Fibroblast of skin of left biceps (primary cell): ENCODE results near the gene NPAS2.
A peak's percentile ranks its signal among the peaks of the same experiment; 100 is the strongest.

Experiments
- DNase-seq, 2 experiments: peaks; one replicate each; pipeline ENCODE4 v3.0.0-alpha.2; 2013; ENCODE audit warnings: low read depth in 2 of 2

The NPAS2 gene, protein sequence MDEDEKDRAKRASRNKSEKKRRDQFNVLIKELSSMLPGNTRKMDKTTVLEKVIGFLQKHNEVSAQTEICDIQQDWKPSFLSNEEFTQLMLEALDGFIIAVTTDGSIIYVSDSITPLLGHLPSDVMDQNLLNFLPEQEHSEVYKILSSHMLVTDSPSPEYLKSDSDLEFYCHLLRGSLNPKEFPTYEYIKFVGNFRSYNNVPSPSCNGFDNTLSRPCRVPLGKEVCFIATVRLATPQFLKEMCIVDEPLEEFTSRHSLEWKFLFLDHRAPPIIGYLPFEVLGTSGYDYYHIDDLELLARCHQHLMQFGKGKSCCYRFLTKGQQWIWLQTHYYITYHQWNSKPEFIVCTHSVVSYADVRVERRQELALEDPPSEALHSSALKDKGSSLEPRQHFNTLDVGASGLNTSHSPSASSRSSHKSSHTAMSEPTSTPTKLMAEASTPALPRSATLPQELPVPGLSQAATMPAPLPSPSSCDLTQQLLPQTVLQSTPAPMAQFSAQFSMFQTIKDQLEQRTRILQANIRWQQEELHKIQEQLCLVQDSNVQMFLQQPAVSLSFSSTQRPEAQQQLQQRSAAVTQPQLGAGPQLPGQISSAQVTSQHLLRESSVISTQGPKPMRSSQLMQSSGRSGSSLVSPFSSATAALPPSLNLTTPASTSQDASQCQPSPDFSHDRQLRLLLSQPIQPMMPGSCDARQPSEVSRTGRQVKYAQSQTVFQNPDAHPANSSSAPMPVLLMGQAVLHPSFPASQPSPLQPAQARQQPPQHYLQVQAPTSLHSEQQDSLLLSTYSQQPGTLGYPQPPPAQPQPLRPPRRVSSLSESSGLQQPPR

DNA sequence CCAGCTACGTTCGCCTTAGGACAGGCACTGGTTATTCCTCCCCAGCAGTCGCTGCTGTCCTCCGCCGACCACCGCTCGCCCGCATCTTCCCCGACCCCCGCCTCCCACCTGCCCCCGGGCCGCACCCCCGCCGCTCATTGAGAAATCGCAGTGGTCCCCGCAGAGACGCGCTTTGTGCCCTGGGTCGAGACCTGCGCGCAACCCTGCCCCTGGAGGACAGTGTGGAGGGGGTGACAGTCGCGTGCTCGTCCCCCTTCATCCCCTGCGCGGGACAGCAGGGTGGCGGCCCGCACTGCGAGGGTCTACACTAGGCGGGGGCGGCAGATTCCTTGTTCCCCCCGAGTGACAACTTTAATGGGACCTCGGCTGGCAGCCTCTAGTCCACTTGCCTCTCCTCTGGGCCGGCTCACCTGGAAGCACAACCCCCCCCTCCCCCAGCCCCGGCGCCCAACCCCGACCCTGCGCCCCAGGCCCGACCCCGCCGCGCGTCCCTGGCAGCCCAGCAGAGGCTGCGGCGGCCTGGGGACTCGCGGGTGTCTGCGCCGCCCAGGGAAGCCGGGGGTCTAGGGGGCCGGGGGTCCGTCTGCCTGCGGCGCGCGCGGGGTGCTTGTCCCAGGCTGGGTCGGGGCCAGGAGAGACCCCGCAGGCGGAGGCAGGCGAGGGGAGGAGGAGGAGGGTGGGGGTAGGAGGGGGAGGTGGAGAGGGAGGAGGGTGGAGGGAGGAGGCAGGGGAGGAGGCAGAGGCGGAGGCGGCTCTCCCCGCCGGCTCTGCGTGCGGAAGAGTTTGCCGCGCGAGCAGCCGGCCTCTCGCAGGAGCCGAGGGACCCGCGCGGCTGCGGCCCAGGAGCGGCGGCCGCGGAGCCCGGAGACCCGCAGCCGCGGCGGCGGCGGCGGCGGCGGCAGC lies at the start of gene NPAS2:
NPAS2 (plus strand) TSS at position 770 of the 903 bp plus-strand sequence. CDS start 84,616 bp downstream, outside the sequence.
- peak in 1 of 2 experiments; percentile 19 for DNase-seq

DNA sequence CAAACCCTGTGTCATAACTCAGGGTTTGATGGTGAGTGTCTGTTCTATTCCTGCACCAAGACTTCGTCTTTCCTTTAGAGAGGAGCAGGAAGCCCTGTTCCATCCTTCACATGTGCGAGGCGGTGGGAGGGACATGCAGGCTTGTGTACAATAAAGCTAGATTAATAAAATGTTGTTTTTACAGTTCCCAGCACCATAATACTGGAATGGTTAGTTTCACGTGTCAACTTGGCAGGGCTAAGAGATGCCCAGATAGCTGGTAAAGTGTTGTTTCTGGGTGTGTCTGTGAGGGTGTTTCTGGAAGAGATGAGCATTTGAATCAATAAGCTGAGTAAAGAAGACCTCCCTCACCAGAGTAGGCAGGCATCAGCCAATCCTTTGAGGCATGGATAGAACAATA lies 48.8 kb upstream of the NPAS2 start:
- no peak for DNase-seq

DNA sequence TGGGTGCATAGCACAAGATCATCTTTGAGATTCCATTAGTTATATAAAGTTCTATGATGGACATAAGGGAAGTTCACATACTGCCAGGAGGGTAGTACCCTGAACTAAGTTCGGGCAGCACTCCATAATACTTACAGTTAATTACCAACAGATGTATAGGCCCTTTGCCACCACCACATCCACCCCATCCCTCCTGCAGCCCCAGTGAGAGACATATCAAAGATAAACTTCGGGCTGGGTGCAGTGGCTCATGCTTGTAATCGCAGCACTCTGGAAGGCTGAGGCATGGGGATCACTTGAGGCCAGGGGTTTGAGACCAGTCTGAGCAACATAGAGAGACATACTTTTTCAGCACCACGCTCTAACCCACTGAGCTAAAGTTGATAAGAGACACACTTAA lies 46.4 kb upstream of the NPAS2 start:
- no peak for DNase-seq

DNA sequence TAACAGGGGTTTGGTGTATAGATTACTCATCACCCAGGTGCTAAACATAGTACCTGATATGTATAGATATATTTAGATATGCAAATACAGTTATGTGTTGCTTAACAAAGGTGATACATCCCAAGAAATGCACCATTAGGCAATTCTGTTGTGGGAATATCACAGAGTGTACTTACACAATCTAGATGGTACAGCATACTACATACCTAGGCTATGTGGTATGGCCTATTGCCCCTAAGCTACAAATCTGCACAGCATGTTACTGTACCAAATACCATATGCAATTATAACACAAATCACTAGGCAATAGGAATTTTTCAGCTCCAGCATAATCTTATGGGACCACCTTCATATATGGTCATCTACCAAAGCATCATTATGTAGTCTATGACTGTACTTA lies 43.5 kb upstream of the NPAS2 start:
- no peak for DNase-seq

DNA sequence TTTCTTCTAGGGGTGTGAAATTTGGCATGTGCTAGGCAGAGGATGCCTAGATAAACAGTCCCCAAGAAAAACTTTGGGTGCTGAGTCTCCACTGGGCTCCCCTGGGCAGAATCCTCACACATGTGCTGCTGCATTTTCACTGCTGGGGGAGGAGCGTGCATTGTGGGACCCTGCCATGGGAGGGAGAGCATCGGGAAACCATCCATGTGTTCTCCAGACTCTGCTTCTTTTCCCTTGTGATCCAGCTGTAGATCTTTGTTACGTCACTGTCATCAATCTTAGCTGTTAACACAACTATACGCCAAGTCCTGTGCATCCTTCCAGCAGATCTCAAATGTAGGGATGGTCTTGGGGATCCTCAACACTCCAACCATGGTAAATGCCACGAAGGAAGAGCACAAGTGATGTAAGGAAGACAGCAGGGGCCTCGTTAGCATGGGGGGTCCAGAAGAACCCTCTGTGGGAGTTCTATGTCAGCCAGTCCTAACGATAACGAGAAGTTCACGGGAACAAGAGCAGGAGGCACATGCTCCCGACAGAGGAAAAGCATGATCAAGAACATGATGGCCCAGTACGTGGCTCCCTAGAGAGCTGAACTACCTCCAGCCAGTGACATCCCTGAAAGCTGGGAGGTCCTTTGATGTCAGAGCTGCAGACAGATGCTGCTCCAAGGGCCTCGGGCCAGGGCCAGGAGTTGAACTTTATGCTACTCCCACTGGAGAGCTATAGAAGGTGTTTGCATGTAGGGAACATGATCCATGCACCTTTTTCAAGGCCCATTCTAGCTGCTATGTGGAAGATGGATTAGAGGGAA lies 41.1 kb upstream of the NPAS2 start:
- DNase-seq, result peak; percentile 44 to 51

DNA sequence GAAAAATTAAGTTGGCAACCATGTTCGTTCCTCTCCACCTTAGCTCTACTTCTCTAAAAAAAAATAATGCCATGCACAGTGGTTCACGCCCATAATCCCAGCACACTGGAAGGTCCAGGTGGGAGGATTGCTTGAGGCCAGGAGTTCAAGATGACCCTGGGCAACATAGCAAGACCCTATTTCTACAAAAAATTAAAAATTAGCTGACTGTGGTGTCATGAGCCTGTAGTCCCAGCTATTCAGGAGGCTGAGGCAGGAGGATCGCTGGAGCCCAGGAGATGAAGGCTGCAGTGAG lies 40.1 kb upstream of the NPAS2 start:
- DNase-seq, result no peak

DNA sequence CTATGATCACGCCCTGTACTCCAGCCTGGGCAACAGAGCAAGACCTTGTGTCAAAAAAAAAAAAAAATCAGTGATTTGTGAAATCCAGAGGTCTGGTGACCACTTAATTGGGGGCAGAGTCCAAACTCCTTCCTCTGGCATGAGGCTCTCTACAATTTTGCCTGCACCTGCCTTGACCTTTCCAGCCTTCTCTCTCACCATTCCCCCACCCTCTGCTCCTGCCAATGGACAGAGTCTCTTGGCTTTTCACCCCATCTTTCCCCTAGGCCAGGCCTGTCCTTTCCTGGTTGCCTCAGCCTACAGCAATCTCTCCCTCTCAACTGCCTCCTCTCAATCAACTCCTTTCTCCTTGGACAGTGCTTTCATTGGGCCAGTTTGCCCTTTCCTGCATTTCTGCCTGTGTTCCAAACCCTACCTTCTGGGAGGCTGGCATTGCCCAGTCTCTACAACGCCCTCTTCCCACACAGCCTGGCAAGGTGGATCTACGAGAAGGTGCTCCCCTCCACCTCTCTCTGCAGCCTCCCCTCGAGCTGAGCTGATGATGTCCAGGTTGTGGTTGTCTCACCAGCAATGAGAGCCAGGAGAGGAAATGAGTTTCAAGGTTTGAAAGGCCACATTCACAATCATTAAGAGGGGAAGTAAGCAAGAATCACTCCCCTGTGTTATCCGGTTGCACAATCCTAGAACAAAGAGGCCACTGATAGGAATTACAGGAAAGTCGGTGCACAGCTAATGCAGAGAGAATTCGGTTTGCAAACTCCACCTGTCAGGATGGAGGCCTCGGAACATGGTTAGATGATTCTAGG lies 39.5 kb upstream of the NPAS2 start:
- no peak for DNase-seq

DNA sequence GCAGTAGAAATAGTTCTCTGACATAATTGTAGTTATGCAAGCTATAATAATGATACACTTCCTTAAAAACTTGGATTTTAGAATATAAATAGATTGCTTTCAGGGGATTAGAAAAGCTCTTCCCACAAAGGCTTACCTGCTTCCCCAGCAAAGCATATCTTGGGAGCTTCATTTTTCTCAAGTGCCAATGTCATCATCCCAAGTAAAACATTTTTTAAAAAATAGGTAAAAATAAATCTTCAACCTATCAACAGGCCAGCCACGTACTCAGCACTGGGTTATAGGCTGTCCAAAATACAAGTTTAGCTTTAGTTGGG lies 39.0 kb upstream of the NPAS2 start:
- no peak for DNase-seq

DNA sequence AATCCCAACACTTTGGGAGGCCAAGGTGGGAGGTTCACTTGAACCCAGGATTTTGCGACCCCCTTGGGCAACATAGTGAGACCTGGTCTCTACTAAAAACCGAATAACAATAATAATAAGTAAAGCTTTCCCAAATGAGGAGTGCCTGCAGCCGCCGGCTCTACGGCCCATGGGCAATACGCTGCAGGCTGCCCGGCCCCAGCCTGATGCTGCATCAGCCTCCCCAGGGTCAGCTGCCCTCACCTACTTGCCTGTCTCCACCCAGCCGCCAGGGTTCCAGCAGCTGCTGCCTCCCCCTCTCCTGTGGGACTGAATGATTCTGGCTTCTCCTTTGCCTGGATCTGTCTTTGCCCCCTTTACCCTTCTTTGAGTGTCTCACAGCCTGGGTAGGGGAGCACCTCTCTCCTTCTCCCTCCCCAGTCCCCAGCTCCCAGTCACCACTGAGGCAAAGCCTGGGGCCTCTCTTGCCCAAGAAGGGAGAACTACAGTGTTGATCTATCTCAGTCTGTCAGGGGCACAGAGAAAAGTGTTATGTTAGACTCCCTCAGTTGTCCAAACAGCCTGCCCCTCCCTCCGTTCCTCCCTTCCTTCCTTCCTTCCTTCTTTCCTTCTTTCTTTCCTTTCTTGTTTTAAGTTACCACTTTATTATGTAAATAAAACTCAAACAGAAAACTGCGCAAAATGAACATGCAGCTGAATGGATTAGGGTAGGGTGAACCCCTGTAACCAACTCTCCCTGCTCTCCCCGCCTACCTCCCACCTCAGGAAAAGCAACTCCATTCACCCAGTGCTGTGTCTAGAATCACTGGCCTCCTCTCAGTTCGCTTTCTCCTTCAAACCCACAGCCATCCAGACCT lies 38.2 kb upstream of the NPAS2 start:
- DNase-seq, result no peak

DNA sequence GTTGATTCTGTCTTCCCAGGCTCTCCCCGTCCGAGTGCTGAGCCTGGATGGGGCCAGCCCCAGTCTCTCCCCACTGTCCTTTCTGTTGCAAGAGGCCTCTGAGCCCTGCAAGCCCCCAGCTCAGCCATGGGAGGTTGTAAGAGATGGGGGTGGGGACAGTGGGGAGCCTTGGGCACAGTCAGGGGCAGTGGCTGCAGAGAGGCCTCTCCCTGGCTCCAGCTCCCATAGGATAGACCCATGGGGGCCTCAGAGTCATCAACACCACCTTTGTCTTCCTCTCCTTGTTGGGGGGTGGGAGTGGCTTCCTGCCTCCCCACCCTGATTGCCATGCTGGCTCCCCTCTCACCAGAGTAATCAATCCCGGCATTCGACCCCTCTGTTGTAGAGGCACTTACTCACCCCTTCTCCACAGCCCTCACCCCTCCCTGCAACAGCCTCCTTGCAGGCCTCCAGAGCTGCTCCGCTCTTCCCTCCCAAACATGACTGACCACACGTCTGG lies 37.5 kb upstream of the NPAS2 start:
- DNase-seq, result no peak

DNA sequence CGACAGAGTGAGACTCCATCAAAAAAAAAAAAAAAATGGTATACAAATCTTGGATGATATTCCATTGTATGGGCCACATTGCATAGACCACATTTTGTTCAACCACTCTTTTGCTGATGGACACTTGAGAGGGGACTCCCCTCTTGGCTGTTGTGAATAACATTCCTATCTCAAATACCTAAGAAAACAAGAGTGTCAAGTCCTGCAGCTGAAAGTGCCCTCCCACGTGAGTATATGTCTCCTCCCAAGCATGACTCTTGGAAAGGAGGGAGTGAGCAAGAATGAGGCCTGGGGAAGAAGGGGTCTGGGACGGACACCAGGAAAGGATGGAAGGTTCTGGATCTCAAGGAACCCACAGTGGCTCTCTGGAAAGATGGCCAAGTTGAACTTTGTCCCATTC lies 36.0 kb upstream of the NPAS2 start:
- no peak for DNase-seq

DNA sequence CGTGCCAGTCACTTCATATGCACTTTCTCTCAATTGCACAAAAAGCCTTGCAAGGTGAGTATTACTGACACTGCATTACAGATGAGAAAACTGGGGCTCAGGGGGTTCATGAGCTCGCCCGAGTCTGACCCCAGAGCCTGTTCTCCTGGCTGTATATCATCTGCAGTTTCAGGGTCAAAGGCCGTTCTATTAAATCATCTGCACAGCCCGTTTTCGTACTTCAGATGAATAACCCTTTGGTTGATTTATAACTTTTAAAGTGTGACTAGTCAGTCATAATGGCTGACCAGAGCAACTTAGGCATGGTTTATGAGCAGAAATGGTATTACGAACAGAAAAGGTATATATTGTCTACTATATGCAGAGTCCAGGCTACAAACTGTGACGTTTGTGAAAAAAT lies 35.3 kb upstream of the NPAS2 start:
- no peak for DNase-seq

DNA sequence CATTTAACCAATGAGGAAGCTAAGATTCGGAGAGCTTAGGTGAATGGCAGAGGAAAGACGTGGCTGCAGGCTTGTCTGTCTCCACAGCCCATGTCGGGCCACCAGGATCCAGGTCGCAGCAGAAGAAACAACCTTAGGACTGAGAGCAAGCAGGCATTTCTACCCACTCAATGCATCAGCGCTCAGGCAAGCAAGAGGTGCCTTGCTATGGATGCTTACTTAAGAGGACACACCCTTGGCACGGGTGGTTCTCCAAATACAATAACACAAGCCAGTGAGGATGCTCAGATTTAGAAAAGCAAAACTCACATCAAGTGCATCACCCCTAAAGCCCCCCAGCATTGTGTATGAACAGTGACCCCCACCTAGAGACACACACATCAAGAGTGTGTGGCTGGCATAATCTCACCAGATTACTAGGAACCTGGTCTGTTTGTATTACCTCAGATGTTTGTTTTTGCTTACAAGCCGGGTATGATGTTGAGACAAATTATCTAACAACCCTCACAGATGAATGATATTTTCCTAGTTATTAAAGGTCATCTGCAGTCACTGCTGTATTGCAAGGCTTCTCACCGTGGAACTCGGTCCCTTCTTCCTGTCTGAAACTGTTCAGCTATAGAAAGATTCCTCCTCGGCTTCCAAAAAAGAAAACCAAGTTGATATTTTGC lies 34.2 kb upstream of the NPAS2 start:
- DNase-seq, result no peak

DNA sequence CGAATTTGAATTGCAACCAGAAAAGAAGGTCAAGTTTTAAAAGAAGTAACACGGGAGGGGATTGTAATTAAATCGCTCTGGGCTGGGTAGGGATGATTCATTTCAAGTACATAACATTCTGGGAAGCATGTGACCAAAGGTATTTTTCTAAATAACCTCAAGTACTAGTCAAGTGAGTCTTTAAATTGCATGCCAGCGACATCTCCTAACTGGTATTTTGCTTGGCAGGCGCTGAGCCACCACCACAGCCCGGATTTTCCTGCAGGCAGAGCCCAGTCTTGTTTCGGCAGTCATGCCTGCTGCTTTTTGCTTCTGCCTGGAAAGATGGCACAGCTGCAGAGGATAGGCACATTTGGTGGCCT lies 33.7 kb upstream of the NPAS2 start:
- peak; percentile 43 to 45 for DNase-seq

DNA sequence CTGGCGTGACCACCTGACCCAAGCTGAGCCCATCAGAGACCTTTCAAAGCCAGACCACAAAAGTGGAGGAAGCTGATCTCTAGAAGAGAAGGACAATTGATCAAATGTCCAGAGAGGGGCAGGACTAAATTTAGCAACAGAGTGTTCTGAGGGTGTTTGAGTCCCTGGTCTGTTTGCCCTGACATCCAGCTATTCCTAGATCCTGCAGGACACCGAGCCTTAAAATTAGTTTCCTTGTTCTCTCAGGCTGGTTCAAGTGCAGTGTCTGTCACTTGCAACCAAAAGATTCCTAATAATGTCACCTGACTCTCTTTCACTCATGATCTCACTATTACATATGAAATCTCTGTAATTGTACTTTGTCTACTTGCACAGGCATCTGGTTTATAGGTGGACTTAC lies 33.0 kb upstream of the NPAS2 start:
- no peak for DNase-seq

DNA sequence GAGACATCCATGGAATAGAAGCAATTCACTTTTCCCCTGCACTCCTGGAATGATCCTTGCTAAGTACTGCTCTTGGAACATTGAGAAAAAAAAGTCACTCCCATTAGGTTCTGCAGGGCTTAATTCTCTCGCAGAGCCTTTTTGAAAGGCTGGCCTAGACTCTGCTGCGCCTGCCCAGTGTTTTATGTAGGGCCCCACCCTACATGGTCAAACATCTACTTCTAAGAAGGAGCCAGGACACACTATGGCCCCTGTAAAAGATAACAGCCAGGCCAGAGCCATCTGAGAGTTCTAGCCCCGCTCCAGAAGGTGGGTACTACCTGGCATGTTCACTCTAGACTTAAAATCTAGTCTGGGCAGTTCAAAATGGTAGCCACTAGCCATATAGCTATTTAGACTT lies 30.6 kb upstream of the NPAS2 start:
- no peak for DNase-seq

DNA sequence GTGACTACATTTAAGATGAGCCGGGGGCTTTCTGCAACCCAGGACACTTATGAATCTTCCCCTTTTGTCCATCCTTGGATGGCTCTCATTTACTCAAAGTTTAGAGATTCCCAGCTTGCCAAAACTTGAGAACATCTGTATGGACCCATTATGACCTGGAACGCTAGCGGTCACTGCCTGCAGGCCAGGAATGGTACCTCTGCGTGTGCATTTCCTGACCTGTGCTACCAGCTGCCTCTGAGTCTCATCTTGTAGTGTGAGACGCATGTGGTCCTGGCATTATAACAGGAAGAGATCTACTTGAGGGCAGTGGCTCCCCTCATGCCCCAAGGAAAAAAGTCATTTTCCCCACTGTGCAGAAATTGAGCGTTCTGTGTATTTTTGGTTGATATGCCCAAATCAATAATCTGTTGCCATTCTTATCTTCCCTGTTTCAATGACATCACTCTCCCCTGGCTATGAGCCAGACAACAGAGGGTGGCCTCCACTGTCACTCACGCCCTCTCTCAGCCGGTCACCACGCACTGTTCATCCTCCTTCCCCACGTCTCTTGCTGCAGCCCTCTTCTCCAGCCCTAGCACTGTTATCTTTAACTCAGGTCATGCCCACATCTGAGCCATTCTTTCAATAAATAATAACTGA lies 28.5 kb upstream of the NPAS2 start:
- DNase-seq, result no peak

DNA sequence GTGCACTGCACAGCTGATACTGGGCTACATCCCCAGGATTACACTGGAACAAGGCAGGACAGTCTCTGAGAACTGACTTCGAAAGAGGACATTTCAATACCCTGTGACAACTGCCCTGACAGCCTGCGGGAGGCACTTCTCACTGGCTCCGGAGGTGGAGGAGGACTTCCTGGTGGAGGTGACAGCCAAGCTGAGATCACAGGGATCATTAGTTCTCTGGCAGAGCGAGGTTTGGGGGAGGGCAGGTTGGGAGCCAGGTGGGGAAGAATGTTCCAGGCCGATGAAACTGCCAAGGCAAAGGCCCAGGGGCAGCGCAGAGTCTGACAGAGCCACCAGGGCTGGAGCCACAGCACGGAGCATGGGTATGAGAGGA lies 28.0 kb upstream of the NPAS2 start:
- DNase-seq, result no peak

DNA sequence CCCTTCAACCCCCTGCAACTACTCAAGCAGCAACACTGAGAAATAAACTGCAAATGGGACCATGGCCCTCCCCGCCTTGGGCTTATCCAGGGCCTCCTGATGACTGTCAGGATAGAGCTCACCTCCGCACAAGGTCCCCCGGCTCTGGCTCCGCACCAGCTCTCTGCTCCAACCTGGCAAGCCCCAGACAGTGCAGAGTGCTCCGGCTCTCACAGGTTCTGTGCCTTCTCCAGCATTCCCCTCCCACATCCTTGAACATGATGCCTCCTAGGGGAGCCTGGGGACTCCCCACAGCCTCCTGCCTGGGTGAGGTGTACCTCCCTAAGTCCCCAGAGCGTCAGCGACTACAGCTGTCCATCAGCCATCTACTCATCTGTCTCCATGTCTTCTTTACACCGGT lies 26.7 kb upstream of the NPAS2 start:
- no peak for DNase-seq
